Retinal pigment epithelial cell (primary cell): Measurements from ENCODE around the gene IKZF4.
A peak's percentile ranks its signal among the peaks of the same experiment; 100 is the strongest.

ENCODE experiments used
- DNase-seq: peaks from one replicate; pipeline ENCODE4 v3.0.0-alpha.2; 2010; ENCODE audit warnings: low read depth
- H3K4me3 ChIP-seq: 2 replicates; pipeline ENCODE4 v1.5.1; 2011; ENCODE audit warnings: mild to moderate bottlenecking, low read length, control low read depth, moderate library complexity
- CTCF ChIP-seq: conservative IDR thresholded peaks from 2 replicates; pipeline ENCODE4 v1.5.1; 2011; ENCODE audit warnings: low read depth, low read length, control low read depth, inconsistent platforms

Gene IKZF4

GRCh38 chr12:56020423-56021184 lies at the start of gene IKZF4:
Gene IKZF4 (plus strand): TSS chr12:56021043. CDS start chr12:56021494, 451 bp downstream.
- DNase-seq = no peak
- TF ChIP-seq CTCF = no peak
- peak within 1 kb of the TSS; percentile 42 for H3K4me3 ChIP-seq

- TF ChIP-seq CTCF = no peak
- DNase-seq = no peak
- H3K4me3 ChIP-seq = no peak overlapping the region
Observed at GRCh38 chr12:55972042-55972441, 48.8 kb upstream of the IKZF4 start.

- DNase-seq = no peak
- peak overlapping the region; percentile 77 for H3K4me3 ChIP-seq
- no peak for TF ChIP-seq CTCF
Observed at GRCh38 chr12:55972456-55972855, 48.4 kb upstream of the IKZF4 start.

GRCh38 chr12:55972911-55973598 lies 47.8 kb upstream of the IKZF4 start:
- no peak for DNase-seq
- peak overlapping the region; percentile 77 for H3K4me3 ChIP-seq
- TF ChIP-seq CTCF = no peak

- peak; percentile 34 for TF ChIP-seq CTCF
- peak within 1 kb of the TSS; percentile 95 for H3K4me3 ChIP-seq
Observed at GRCh38 chr12:55973599-55974307, 47.1 kb upstream of the IKZF4 start, which contains the start of gene RAB5B. Gene RAB5B (plus strand): TSS chr12:55974078. CDS start chr12:55986961, 12,883 bp downstream.

GRCh38 chr12:55974308-55974730 lies 46.5 kb upstream of the IKZF4 start:
- no peak for TF ChIP-seq CTCF
- DNase-seq = no peak
- H3K4me3 ChIP-seq = peak overlapping the region; percentile 95

More at GRCh38 chr12:55973599-55974307, 47.1 kb upstream of the IKZF4 start, which contains the start of gene RAB5B:
- peak; percentile 100 for DNase-seq
